Left lung (tissue), 10 donors: ENCODE measurements around the gene ACSS3. TPM values are rescaled to one million over a fixed set of nuclear protein-coding genes. Genes with fewer than 3 reads are reported as not detected.

Experiments used
- ATAC-seq: fragments of 200-7000 bp; cut with Tn5 transposase; one replicate; pipeline ENCODE4 v1.9.1; 2020; ENCODE audit warnings: moderate library complexity
- DNase-seq, 4 donors: peaks; one replicate each; pipeline ENCODE4 v3.0.0-alpha.2; 2013 to 2020
- H3K27ac ChIP-seq, 2 donors: fragments of 200-600 bp; sonication (generic) in 1 of 2; one replicate each; pipeline versions ENCODE4 v1.5.0 to v1.8.0; 2020 to 2021
- H3K27me3 ChIP-seq, 2 donors: fragments of 200-600 bp; sonication (generic) in 1 of 2; one replicate each; pipeline versions ENCODE4 v1.5.0 to v1.8.0; 2020 to 2021
- H3K36me3 ChIP-seq, 2 donors: fragments of 200-600 bp; sonication (generic) in 1 of 2; one replicate each; pipeline versions ENCODE4 v1.5.0 to v1.8.0; 2020 to 2021
- H3K4me1 ChIP-seq, 2 donors: fragments of 200-600 bp; one replicate each; pipeline ENCODE4 v1.8.0; 2021
- H3K4me3 ChIP-seq, 2 donors: fragments of 200-600 bp; sonication (generic) in 1 of 2; one replicate each; pipeline versions ENCODE4 v1.5.0 to v1.8.0; 2020 to 2021; ENCODE audit warnings: mild to moderate bottlenecking in 1 of 2
- H3K9me3 ChIP-seq, 2 donors: fragments of 200-600 bp; sonication (generic) in 1 of 2; one replicate each; pipeline versions ENCODE4 v1.5.0 to v1.8.0; 2020 to 2021
- intact Hi-C, 2 donors: fragments of 100-400 bp; cut with DNase I; formaldehyde crosslinking; loops; one replicate each; pipeline versions ENCODE4 v1.11.2 to v1.14.2; 2022
- polyA plus RNA-seq, 6 donors: library from polyadenylated mRNA; unstranded; fragments of 120-200 nt; gene quantifications; one replicate each; pipeline ENCODE4 v1.2.1, GENCODE V29; 2013; ENCODE audit not compliant: insufficient read length in 6 of 6
- total RNA-seq, 2 donors: library from RNA; stranded (reverse); fragmentation: NEBNext Ultra II Directional; extraction: Animal tissue kit (Norgen Biotek cat#: 25700); gene quantifications; one replicate each; pipeline ENCODE4 v1.2.1, GENCODE V29; 2021
- TF ChIP-seq, protein P1 (sequence below), 2 donors: fragments of 200-600 bp; sonication (generic) in 1 of 2; IDR thresholded peaks; one replicate each; pipeline versions ENCODE4 v1.5.0 to v1.8.0; 2021; ENCODE audit warnings: antibody characterized with exemption in 2 of 2
- donor health status: DM: no; HTN: yes; CAD: no.
- donor health status: DM: no; HTN: no; CAD: no.

Gene ACSS3
- total and polyA plus RNA-seq, 8 donors: 22.9 to 42.7 (median 30.1) TPM

DNA sequence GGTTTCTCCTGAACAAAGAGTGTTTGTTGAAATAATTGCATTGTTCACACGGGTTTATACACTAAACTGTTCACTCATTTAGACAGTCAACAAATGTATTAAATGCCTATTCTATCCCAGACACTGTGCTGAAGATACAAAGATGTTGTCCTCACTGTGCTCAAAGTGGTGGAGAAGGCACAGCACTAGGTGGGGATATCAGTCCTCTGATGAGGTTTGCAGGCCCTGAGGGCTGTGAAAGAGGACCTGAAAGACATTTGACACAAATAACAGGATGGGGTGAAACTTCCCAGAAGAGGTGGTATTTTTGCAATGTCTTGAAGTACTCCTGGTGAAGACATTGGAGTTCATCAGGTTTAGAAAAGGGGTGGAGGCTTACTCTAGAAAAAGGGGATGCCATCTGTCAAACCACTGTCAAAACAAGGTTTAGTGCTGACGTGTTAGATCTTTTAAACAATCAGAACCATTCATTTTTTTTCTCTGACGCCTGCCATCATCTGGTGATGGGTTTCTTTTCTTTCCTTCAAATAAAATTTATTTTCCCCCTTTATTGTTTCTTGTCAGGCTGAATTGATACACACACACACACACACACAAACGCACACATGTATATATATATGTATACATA is 69.5 kb downstream of the ACSS3 start:
- no peaks in the 10 kb centered on the region for H3K9me3 ChIP-seq
- TF ChIP-seq, protein P1, sequence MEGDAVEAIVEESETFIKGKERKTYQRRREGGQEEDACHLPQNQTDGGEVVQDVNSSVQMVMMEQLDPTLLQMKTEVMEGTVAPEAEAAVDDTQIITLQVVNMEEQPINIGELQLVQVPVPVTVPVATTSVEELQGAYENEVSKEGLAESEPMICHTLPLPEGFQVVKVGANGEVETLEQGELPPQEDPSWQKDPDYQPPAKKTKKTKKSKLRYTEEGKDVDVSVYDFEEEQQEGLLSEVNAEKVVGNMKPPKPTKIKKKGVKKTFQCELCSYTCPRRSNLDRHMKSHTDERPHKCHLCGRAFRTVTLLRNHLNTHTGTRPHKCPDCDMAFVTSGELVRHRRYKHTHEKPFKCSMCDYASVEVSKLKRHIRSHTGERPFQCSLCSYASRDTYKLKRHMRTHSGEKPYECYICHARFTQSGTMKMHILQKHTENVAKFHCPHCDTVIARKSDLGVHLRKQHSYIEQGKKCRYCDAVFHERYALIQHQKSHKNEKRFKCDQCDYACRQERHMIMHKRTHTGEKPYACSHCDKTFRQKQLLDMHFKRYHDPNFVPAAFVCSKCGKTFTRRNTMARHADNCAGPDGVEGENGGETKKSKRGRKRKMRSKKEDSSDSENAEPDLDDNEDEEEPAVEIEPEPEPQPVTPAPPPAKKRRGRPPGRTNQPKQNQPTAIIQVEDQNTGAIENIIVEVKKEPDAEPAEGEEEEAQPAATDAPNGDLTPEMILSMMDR (IDR thresholded peaks at IDR 0.05): no peak
- no peaks in the 10 kb centered on the region for H3K36me3 ChIP-seq
- no peaks in the 10 kb centered on the region for H3K27me3 ChIP-seq
- no peak for DNase-seq
- H3K4me1 ChIP-seq: no peaks in the 10 kb centered on the region
- peak; percentile 27 for ATAC-seq
- H3K4me3 ChIP-seq: no peak overlapping the region
- intact Hi-C loops: no loop called here
- no peak overlapping the region for H3K27ac ChIP-seq

DNA sequence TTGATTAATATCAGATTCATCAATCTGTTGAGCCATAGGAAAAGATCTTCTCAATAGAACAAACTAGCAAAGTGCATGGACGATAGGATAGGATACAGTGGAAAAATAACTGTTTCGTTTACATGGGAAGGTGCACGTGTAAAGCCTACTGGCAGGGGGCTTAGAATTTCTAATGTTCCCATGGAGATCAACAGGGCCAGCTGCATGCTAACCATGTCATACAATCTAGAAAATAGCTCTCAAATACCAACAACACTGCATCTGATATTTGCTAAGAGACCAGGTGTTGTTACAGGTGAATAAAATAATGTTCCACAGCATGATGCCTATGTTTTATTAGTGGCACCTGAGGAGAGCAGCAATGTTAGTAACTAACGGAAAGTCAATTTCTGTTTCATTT is 72.5 kb downstream of the ACSS3 start:
- Histone ChIP-seq H3K27me3 (no peaks in the 10 kb centered on the region), H3K36me3 (no peaks in the 10 kb centered on the region), H3K4me1 (no peaks in the 10 kb centered on the region), H3K27ac (no peak overlapping the region), H3K9me3 (no peaks in the 10 kb centered on the region), H3K4me3 (no peak overlapping the region)
- no peak for ATAC-seq
- TF ChIP-seq, protein P1 (IDR thresholded peaks at IDR 0.05): no peak
- intact Hi-C loops: no loop called here
- DNase-seq: no peak

DNA sequence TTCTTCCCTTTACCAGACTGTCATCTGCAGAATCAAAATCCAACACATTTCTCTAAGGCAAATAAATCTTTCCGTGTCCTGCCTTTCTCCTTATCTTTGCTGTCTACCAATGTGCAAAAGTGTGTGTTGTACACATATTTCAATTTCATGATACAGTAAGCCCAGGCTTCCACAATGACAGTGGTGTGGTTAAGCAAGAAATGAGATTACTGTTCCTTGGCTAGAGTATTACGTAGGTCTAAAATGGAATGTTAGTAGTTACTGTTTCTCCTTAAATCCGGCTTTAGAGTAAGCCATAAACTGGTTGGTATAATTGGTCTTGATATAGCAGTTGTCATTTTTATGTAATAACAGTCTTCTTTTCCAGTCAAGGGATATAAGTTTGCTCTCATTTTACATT is 82.0 kb downstream of the ACSS3 start:
- Histone ChIP-seq H3K36me3 (peaks cover 0 to 3% of the 10 kb centered on the region in 2 donors), H3K4me3 (no peak overlapping the region), H3K4me1 (no peaks in the 10 kb centered on the region), H3K27ac (no peak overlapping the region), H3K9me3 (no peaks in the 10 kb centered on the region), H3K27me3 (no peaks in the 10 kb centered on the region)
- intact Hi-C loops: no loop called here
- DNase-seq: no peak
- TF ChIP-seq, protein P1 (IDR thresholded peaks at IDR 0.05): no peak
- no peak for ATAC-seq

DNA sequence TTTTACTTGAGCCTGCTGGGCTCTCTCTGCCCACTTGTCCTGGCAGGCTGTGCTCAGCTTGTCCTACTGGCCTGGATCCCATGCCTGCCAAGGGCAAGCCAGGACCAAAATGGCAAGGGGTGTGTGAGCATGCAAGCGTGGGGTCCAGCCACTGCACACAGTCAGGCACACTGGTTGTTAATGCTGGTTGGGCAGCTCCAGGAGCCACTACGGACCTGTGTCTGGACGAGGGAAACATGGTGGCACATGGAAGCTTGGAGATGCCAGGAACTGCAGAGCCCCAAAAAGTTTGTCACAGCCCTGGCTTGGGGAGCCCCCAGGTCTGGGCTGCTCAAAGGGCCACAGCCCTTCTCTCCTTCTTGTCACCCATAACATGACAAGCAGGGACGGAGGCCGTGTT is 83.8 kb downstream of the ACSS3 start:
- DNase-seq (peak in 1 of 4 donors; percentile 54), ATAC-seq (no peak)
- intact Hi-C loops: no loop called here
- H3K27ac ChIP-seq: no peak overlapping the region
- no peaks in the 10 kb centered on the region for H3K27me3 ChIP-seq
- H3K9me3 ChIP-seq: no peaks in the 10 kb centered on the region
- peaks cover 0 to 3% of the 10 kb centered on the region in 2 donors for H3K36me3 ChIP-seq
- TF ChIP-seq, protein P1 (IDR thresholded peaks at IDR 0.05): no peak
- no peaks in the 10 kb centered on the region for H3K4me1 ChIP-seq
- no peak overlapping the region for H3K4me3 ChIP-seq

DNA sequence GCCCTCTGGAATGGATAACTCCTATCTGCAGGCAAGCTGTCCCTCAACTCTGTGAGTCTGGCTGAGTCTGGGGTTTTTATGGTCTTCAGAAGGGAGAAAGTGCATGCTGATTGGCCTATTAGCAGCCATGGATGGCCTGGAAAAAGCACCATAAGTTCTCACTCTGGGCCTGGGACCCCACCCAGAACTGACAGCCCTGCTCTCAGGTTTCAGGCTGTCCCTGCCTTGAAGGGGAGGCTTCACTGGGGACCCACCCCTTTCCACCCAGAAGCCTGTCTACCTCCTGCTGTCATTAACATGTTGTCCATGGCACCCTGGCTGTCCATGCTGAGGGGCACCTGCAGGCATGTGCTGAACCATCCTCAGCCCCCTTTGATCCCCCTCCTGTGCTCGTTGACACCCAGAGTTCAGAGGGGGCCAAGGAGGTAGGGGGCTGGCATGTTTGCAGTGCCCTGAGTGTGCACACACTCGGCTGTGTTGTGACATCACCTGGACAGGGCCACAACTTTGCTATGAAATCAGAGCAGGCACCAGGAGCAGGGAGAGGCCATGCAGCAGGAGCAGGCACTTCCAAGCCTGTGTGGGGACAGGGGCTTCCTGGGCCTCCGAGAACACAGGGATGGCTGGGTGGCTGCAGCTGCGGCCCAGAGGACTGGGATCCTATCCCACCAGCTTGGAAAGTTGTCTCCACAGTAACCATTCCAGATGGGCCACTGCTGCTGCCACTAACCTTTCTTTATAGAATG is 84.7 kb downstream of the ACSS3 start:
- Histone ChIP-seq H3K27me3 (no peaks in the 10 kb centered on the region), H3K4me3 (no peak overlapping the region), H3K4me1 (no peaks in the 10 kb centered on the region), H3K9me3 (no peaks in the 10 kb centered on the region), H3K36me3 (peaks cover 0 to 3% of the 10 kb centered on the region in 2 donors), H3K27ac (no peak overlapping the region)
- intact Hi-C loops: no loop called here
- ATAC-seq: no peak
- no peak for DNase-seq
- TF ChIP-seq, protein P1 (IDR thresholded peaks at IDR 0.05): no peak
